HUES48 (cell line): Measurements from ENCODE around the gene RPH3AL.

Experiments used
- H3K27ac ChIP-seq: one replicate; pipeline ENCODE4 v1.7.0; 2013; ENCODE audit warnings: low read depth, low read length, inconsistent platforms
- H3K27me3 ChIP-seq: 2 replicates; pipeline ENCODE4 v1.6.1; 2013; ENCODE audit warnings: mild to moderate bottlenecking, low read length; ENCODE audit not compliant: control insufficient read depth, insufficient read depth
- H3K36me3 ChIP-seq: 2 replicates; pipeline ENCODE4 v1.6.1; 2013; ENCODE audit warnings: low read length; ENCODE audit not compliant: control insufficient read depth, insufficient read depth
- H3K4me1 ChIP-seq: 2 replicates; pipeline ENCODE4 v1.6.1; 2013; ENCODE audit warnings: mild to moderate bottlenecking, low read length; ENCODE audit not compliant: control insufficient read depth, insufficient read depth
- H3K4me3 ChIP-seq: 2 replicates; pipeline ENCODE4 v1.5.1; 2013; ENCODE audit warnings: mild to moderate bottlenecking, low read depth, low read length
- H3K9ac ChIP-seq: 2 replicates; pipeline ENCODE4 v1.6.1; 2013; ENCODE audit warnings: mild to moderate bottlenecking, low read depth, low read length, moderate library complexity
- H3K9me3 ChIP-seq: 2 replicates; pipeline ENCODE4 v1.6.1; 2013; ENCODE audit warnings: low read length; ENCODE audit not compliant: control insufficient read depth, insufficient read depth

RPH3AL gene

GRCh38 chr17:181245-182049 is 171.2 kb downstream of the RPH3AL start, which contains the start of gene DOC2B:
TSS of gene DOC2B (minus strand) at chr17:181650. CDS start at chr17:181479, 171 bp downstream.
- Histone ChIP-seq H3K27me3 (peaks cover 49% of the 10 kb centered on the region), H3K27ac (no peak within 1 kb of the TSS), H3K4me3 (peak within 1 kb of the TSS; percentile 57; the same call in 1 of the 2 replicates), H3K9me3 (no peaks in the 10 kb centered on the region), H3K4me1 (peaks cover 13% of the 10 kb centered on the region), H3K36me3 (no peaks in the 10 kb centered on the region), H3K9ac (no peak within 1 kb of the TSS)

- H3K27me3 ChIP-seq, result peaks cover 49% of the 10 kb centered on the region
- peak overlapping the region; percentile 57 for H3K4me3 ChIP-seq
- peaks cover 13% of the 10 kb centered on the region for H3K4me1 ChIP-seq
- H3K36me3 ChIP-seq, result no peaks in the 10 kb centered on the region
- H3K9me3 ChIP-seq, result no peaks in the 10 kb centered on the region
- H3K27ac ChIP-seq, result no peak overlapping the region
- no peak overlapping the region for H3K9ac ChIP-seq
These were observed 172.0 kb downstream of the RPH3AL start for GRCh38 chr17:180381-181244.

GRCh38 chr17:179781-180380 is 172.7 kb downstream of the RPH3AL start:
- H3K36me3 ChIP-seq, result no peaks in the 10 kb centered on the region
- no peaks in the 10 kb centered on the region for H3K9me3 ChIP-seq
- peaks cover 49% of the 10 kb centered on the region for H3K27me3 ChIP-seq
- no peak overlapping the region for H3K27ac ChIP-seq
- H3K9ac ChIP-seq, result no peak overlapping the region
- peak overlapping the region; percentile 57 for H3K4me3 ChIP-seq
- H3K4me1 ChIP-seq, result peaks cover 13% of the 10 kb centered on the region

GRCh38 chr17:179066-179432 is 173.6 kb downstream of the RPH3AL start:
- H3K4me1 ChIP-seq, result peaks cover 13% of the 10 kb centered on the region
- H3K9ac ChIP-seq, result no peak overlapping the region
- no peak overlapping the region for H3K4me3 ChIP-seq
- H3K36me3 ChIP-seq, result no peaks in the 10 kb centered on the region
- H3K9me3 ChIP-seq, result no peaks in the 10 kb centered on the region
- H3K27ac ChIP-seq, result no peak overlapping the region
- peaks cover 49% of the 10 kb centered on the region for H3K27me3 ChIP-seq

GRCh38 chr17:178292-179065 is 174.1 kb downstream of the RPH3AL start:
- Histone ChIP-seq H3K27ac (no peak overlapping the region), H3K9ac (no peak overlapping the region), H3K9me3 (no peaks in the 10 kb centered on the region), H3K36me3 (no peaks in the 10 kb centered on the region), H3K27me3 (peaks cover 49% of the 10 kb centered on the region), H3K4me3 (no peak overlapping the region), H3K4me1 (peaks cover 13% of the 10 kb centered on the region)

- no peak overlapping the region for H3K4me3 ChIP-seq
- no peak overlapping the region for H3K27ac ChIP-seq
- no peaks in the 10 kb centered on the region for H3K36me3 ChIP-seq
- no peaks in the 10 kb centered on the region for H3K9me3 ChIP-seq
- H3K4me1 ChIP-seq, result peaks cover 10% of the 10 kb centered on the region
- peaks cover 42% of the 10 kb centered on the region for H3K27me3 ChIP-seq
- no peak overlapping the region for H3K9ac ChIP-seq
These were observed 174.8 kb downstream of the RPH3AL start for GRCh38 chr17:177762-178161.

- H3K27ac ChIP-seq, result no peak overlapping the region
- no peaks in the 10 kb centered on the region for H3K36me3 ChIP-seq
- H3K27me3 ChIP-seq, result peaks cover 36% of the 10 kb centered on the region
- no peaks in the 10 kb centered on the region for H3K9me3 ChIP-seq
- no peak overlapping the region for H3K9ac ChIP-seq
- no peak overlapping the region for H3K4me3 ChIP-seq
- peaks cover 4% of the 10 kb centered on the region for H3K4me1 ChIP-seq
These were observed 175.5 kb downstream of the RPH3AL start for GRCh38 chr17:177155-177554.

GRCh38 chr17:173166-173911 is 179.3 kb downstream of the RPH3AL start:
- Histone ChIP-seq H3K36me3 (no peaks in the 10 kb centered on the region), H3K4me3 (no peak overlapping the region), H3K27ac (no peak overlapping the region), H3K9me3 (no peaks in the 10 kb centered on the region), H3K9ac (no peak overlapping the region), H3K4me1 (no peaks in the 10 kb centered on the region), H3K27me3 (no peaks in the 10 kb centered on the region)

GRCh38 chr17:172401-172800 is 180.2 kb downstream of the RPH3AL start:
- Histone ChIP-seq H3K4me3 (no peak overlapping the region), H3K9ac (no peak overlapping the region), H3K9me3 (no peaks in the 10 kb centered on the region)

GRCh38 chr17:171871-172270 is 180.7 kb downstream of the RPH3AL start:
- no peak overlapping the region for H3K9ac ChIP-seq
- H3K27ac ChIP-seq, result no peak overlapping the region
- H3K9me3 ChIP-seq, result no peaks in the 10 kb centered on the region
- no peaks in the 10 kb centered on the region for H3K36me3 ChIP-seq
- H3K27me3 ChIP-seq, result no peaks in the 10 kb centered on the region
- H3K4me1 ChIP-seq, result no peaks in the 10 kb centered on the region
- H3K4me3 ChIP-seq, result no peak overlapping the region

More at GRCh38 chr17:172401-172800, 180.2 kb downstream of the RPH3AL start:
- H3K36me3 ChIP-seq, result no peaks in the 10 kb centered on the region
- H3K27ac ChIP-seq, result no peak overlapping the region
- H3K27me3 ChIP-seq, result no peaks in the 10 kb centered on the region
- H3K4me1 ChIP-seq, result no peaks in the 10 kb centered on the region
